OCI-LY3 (cell line): ENCODE results near the gene KDM5C.

Experiments used
- CTCF ChIP-seq: fragments of 200-600, 300-600 bp; sonication (generic); IDR thresholded peaks from 2 replicates; pipeline ENCODE4 v1.5.1; 2014; ENCODE audit warnings: antibody characterized with exemption, low read length, low read depth
- EZH2phosphoT487 ChIP-seq: fragments of 200-600 bp; shearing (Covaris generic); IDR thresholded peaks from 2 replicates; pipeline ENCODE4 v1.6.1; 2018; ENCODE audit warnings: antibody characterized with exemption, mixed run types, low read depth

GRCh38 chrX:53263597-53264094 is 38.6 kb upstream of the KDM5C start:
- TF ChIP-seq CTCF (no peak), EZH2phosphoT487 (no peak)
